ENCODE measurements around the gene ZNF391.
"Not testable (repeated sequence)": the region's sequence is repeated elsewhere in the genome, so short reads cannot be mapped to it uniquely, and the experiment has no call there.

Gene ZNF391

DNA sequence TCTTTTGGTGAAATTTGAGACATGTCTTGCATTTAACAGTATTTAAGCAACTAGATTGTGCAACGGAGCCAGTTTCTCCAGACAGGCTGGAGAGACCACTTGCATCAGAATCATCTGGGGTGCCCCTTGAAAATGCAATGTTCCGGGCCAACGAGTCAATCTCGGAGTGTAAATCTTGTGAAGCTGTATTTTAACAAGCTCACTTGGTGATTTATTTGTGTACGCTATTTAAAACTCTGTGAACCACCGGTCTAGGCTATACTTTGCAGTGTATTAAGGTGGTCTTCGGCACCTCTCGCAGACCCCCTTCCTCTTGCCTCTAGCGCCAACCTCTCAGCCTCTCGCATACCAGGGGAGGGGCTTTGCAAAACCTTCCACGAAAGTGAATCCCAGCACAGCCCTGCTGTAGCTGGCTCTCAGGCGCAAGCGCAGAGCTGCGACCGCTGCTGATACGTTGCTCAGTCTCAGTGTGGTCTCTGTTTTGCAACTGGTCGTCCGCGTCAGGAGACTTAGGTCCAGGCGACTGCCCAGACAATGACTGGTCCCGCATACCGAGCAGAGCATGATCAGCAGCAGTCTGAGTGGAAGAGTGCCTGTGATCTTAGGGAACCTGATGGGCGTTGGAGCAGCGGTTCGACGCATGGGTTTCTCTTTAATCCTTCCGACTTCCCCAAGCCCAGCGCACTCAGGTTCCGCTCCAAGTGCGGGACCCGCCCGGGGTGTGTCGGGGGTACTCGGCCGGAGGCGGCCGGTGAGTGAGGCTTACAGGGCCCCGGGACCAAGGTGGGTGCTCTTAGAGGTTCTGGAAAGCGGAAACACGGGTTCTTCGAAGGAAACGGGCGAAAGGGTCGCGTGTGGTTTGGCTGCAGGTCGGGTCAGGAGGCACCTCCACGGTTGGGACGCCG, at the start of gene ZNF391:
TSS of gene ZNF391 (plus strand) at position 467 of the 905 bp plus-strand sequence. CDS start 11,612 bp downstream, outside the sequence.
- peak; percentile 28 to 39 for DNase-seq (ENCODE audit: low read depth in 2 of 2)

DNA sequence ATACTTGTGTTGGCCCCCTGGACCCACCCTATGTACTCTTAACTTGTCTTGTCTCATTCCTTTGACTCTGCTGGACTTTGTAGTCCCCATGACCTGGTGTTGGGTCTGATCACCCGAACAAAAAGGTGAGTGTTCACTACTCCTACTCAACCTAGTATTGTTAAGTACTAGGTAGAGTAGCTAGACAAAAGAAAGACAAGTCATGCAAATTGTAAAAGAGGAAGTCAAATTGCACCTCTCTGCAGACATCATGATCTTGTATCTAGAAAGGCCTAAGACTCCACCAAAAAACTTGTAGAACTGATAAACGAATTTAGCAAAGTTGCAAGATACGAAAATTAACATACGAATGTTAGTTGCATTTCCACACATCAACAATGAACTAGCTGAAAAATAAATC, 35.7 kb upstream of the ZNF391 start:
- DNase-seq (ENCODE audit: low read depth in 2 of 2), result no peak

DNA sequence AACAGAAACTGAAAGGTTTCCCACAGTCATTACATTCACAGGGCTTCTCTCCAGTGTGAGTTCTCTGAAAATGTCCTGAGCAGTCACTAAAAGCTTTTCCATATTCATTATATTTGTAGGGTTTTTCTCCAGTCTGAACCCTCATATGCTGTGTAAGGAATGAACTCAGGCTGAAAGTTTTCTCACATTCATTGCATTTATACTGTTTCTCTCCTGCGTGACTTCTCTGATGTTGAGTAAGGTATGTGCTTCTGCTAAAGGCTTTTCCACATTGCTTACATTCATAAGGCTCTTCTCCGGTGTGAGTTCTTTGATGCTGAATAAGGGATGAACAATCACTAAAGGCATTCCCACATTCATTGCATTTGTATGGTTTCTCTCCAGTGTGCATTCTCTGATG, 29.8 kb upstream of the ZNF391 start:
- DNase-seq (ENCODE audit: low read depth in 2 of 2), result no peak

DNA sequence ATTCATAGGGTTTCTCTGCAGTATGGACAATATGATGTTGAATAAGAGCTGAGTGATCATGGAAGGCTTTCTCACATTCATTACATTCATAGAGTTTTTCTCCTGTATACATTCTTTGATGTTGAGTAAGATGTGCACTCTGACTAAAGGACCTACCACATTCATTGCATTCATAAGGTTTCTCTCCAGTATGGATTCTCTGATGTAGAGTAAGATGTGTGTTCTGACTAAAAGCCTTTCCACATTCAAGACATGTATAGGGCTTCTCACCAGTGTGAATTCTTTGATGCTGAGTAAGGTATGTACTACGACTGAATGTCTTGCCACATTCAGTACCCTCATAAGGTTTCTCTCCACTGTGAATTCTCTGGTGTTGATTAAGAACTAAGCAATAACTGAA, 29.3 kb upstream of the ZNF391 start:
- no peak for DNase-seq (ENCODE audit: low read depth in 2 of 2)

DNA sequence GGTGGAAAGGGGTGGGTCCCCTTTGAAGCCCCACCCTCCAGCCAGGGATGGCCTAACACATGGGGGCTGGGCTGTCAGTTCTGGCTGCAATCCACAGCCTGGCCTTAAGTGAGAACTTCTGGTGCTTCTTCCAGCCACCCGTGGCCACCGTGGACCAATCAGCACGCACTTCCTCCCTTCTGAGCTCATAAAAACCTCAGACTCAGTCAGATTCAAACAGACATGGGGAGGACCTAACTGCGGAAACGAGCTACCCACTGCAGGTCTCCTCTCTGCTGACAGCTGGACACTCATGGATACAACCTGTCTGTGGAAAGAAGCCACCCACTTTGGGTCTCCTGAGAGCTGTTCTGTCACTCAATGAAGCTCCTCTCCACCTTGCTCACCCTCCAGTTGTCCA, 20.4 kb upstream of the ZNF391 start:
- DNase-seq (ENCODE audit: low read depth in 2 of 2), result no peak

DNA sequence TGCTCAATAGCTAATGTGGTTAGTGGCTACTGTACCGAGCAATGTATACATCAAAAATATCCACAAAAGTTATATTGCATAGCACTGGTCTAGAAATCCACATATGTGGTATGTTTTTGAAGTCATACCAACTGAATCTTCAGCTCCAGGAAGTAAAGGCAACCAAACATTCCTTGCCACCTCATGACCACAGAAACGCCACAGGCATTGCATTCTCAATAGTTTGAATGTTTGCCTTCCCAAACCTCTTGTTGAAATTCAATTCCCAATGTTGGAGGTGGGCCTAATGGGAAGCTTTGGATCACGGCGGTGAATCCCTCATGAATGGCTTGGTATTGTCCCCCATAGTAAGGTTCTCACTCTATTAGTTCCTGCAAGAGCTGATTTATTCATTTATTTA, 18.2 kb upstream of the ZNF391 start:
- no peak for DNase-seq (ENCODE audit: low read depth in 2 of 2)

DNA sequence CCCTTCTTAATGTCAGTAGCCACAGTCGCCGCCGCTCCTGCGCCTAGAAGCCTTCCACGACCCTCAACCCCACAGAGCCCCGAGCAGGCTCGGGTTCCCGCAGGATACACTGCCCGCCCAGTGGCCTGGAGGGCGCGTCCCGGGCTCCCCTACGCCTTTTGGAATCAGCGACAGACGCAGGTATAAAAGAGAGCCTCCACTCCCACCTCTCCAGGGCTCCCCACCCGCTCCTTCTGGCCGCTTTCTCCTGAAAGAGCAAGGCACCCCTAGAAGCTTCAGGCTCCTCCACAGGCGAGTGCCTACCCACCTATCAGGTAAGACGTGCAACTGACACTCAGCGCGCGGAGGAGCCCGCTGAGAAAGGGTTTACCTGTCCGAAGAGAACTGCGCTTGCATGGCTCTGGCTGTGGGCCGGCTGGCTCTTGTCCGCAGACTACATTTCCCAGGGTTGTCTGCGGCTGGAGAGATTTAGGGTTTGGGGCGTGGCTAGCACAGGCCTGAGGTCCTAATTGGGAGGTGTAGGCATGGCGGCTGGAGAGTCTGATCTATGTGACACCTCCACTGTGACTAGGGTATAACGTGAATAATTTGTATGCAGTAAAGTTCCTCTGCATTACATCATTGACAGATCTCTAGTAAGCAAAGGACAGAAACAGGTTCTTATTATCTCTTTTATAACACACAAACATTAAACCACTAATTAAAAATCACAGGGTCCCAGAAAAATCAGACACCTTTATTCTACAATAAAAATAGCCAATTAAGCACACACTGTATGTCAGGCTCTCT, 13.5 kb upstream of the ZNF391 start:
- peak; percentile 14 to 44 for DNase-seq (ENCODE audit: low read depth in 2 of 2)

DNA sequence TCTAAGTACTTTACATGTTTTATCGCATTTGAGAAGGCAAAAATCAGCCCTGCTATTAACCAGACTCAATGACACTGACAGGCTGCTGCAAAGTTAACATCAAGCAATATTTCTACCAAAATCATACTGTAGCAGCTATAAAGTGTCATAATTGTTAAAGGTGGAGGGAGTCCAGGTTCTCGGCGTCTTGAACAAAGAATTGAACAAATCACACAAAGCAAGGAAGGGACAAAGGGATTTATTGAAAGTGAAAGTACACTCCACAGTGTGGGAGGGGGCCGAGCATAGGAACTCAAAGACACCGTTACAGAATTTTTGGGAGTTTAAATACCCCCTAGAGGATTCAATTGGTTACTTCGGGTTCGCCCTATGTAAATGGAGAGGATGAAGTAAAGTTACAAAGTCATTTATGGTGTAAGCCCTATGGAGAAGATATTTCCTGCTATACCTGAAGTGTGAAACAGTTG, 12.9 kb upstream of the ZNF391 start:
- DNase-seq (ENCODE audit: low read depth in 2 of 2), result no peak

DNA sequence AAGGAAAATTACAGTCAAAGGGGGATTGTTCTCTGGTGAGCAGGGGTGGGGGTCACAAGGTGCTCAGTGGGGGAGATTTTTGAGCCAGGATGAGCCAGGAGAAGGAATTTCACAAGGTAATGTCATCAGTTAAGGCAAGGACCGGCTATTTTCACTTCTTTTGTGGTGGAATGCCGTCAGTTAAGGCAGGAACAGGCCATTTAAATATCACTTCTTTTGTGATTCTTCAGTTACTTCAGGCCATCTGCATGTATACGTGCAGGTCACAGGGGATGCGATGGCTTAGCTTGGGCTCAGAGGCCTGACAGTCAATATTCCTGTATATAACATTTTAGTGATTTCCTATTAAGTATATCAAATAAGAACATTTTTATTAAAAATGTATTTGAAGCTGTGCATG, 10.2 kb upstream of the ZNF391 start:
- DNase-seq (ENCODE audit: low read depth in 2 of 2), result not testable (repeated sequence)

DNA sequence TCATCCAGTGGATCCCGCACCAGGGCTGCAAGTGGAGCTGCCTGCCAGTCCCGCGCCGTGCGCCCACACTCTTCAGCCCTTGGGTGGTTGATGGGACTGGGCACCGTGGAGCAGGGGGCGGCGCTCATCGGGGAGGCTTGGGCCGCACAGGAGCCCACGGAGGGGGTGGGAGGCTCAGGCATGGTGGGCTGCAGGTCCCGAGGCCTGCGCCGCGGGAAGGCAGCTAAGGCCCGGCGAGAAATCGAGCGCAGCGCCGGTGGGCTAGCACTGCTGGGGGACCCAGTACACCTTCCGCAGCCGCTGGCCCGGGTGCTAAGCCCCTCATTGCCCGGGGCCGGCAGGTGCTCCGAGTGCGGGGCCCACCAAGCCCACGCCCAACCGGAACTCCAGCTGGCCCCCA, 7.6 kb upstream of the ZNF391 start:
- not testable (repeated sequence) for DNase-seq (ENCODE audit: low read depth in 2 of 2)

DNA sequence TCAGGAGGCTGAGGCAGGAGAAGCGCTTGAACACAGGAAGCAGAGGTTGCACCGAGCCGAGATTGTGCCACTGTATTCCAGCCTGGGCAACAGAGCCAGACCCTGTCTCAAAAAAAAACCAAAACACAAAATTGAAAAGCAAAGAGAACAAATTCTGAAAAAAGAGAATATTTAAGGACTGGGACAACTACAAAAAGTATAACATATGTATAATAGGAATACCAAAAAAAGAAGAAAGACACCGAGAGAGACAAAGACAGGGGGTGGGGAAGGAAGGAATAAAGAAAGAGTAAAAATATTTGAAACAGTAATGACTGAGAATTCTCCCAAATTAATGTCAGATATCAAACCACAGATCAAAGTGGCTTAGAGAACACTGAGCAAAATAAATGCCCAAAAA, 5.5 kb upstream of the ZNF391 start:
- DNase-seq (ENCODE audit: low read depth in 2 of 2), result no peak

DNA sequence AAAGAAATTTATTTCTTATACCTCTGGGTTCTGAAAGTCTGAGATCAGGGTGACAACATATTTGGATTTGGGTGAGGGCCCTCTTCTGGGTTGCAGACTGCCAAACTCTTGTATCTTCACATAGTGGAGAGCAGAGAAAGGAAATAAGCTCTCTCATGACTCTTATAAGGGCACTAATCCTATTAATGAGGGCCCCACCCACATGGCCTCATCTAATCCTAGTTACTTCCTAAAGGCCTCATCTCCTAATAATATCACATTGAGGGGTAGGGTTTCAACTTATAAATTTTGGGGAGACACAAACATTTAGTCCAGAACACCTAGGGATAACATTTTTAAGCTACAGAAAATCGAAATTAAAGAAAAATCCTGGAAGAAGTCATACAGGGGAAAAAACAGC, 5.1 kb upstream of the ZNF391 start:
- DNase-seq (ENCODE audit: low read depth in 2 of 2), result no peak

DNA sequence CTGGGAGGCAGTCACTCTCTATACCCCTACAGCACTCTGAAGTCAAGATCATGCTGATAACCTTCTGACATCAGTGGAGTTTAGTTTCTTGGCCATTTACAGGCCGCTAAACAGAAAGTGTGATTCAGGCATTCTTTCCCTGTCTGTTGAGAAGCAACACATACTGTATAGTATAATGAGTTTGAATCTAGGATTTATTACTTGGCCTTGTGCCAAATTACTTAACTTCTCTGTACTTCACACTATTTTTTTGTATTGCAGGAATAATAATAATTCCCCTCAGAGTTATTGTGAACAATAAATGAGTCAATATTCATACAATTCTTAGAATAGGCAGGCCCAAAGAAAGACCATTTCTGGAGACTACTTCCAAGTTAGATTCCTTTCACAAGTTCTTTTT, 4.1 kb downstream of the ZNF391 start:
- no peak for DNase-seq (ENCODE audit: low read depth in 2 of 2)

DNA sequence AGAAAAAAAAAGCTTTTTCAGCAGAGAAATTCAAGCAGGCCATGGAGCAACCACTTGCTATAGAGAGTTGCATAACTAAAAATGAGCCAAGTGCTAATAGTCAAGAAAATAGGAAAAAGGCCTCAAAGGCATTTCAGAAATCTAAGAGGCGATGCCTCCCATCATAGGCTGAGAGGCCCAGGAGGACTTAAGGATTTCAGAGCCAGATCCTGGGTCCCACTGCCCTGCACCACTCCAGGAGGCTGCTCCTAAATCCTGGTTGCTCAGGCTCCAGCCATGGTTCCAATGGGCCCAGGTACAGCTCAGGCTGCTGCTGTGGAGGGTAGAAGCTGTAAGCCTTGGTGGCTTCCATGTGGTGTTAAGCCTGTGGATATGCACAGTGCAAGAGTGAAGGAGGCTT, 5.5 kb downstream of the ZNF391 start:
- DNase-seq (ENCODE audit: low read depth in 2 of 2), result no peak

DNA sequence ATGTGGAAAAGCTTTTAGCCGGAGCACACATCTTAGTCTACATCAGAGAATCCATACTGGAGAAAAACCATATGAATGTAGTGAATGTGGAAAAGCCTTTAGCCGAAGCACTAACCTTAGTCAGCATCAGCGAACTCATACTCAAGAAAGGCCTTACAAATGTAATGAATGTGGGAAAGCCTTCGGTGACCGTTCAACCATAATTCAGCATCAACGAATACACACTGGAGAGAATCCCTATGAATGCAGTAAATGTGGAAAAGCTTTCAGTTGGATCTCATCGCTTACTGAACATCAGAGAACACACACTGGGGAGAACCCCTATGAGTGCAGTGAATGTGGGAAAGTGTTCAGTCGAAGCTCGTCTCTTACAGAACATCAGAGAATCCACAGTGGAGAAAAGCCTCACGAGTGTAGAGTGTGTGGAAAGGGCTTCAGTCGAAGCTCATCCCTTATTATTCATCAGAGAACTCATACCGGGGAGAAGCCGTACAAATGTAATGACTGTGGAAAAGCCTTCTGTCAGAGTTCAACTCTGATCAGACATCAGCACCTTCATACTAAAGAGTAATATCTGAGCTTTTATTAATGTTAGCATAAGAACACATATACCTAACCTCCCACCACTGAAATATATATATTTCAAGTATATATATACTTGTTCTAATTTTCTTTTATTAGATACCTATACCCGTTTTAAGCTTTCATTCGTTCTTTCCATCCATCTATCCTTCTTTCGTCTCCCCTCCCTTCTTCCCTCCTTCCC, 12.5 kb downstream of the ZNF391 start:
- no peak for DNase-seq (ENCODE audit: low read depth in 2 of 2)

DNA sequence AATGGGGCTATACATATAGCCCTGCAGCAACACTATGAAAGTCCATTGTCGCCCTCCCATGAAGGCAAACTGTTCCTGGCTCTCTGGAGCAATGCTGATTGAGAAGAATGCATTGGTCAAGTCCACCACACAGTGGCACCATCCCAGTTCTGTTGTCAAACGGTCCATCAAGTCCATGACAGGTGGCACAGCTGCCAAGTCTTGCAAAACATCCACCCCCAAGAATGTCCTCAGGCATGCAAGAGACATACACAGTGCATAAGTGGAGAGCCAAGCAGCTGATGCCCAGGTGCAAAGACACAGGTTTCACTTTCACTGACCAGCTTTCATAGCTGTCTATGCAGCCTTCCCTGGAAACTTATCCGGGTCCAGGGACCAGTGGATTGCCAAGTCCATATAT, 17.5 kb downstream of the ZNF391 start:
- DNase-seq (ENCODE audit: low read depth in 2 of 2), result no peak

DNA sequence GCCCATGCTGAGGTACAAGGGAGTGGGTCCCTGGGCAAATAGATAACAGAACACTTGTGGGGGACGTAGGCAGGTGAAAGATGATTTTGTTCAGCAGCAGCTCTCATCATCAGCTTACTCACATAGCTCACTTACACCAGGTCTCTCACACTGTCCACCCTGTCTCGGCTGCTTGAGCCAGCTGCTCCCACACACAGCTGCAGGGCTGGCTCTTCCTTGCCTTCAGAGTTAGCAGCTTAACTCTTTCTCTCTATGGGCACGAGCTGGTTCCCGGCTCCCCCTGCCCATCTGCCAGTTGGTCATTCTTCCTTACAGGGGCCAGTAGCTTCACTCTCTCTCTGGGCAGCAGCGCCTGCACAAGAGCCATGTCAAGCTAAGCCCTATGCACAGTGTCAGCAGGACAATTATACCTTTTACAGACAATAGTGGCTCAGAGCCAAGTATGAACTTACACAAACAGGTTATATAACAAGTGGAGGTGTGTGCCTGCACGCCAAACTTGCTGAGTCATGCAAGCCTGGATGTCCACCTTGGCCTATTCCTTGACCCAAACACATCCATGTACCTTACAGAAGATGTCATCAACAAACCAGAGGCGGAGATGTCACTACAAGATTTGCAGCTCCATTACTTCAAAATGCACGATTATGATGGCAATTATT, 18.7 kb downstream of the ZNF391 start:
- no peak for DNase-seq (ENCODE audit: low read depth in 2 of 2)

DNA sequence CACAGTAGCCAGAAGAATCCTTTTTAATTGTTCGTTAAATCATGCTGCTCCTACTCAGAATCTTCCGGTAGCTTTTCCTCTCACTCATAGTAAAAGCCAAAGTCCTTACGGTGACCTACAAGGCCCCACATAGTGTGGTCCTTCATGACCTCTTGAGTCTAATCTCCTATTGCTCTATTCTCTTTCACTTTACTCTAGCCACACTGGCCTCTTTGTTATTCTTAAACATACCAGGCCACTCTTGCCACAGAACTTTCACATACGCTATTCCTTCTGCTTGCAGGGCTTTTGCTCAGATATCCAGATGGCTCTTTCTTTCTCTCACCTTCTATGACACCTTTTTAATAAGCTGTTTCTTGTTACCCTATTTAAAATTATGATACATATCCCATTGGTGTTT, 25.7 kb downstream of the ZNF391 start:
- DNase-seq (ENCODE audit: low read depth in 2 of 2), result no peak

DNA sequence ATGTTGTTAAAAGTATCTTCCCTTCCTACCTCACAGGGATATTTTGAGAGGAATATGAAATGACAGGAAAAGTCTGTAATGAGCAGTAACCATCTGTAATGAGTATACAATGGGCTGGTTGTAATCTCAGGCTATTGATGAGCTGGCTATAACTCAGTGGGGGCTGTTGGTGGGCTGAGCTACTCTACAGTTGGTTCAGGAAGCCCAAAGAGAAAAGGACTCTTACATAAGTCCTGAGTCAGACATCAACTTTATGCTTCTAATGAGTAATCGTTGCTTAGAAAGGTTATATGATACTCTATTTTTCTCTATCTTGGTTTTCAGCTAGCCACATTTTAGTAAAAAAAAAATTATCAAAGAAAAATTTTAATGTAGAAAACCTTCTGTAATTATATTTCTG, 26.4 kb downstream of the ZNF391 start:
- no peak for DNase-seq (ENCODE audit: low read depth in 2 of 2)

DNA sequence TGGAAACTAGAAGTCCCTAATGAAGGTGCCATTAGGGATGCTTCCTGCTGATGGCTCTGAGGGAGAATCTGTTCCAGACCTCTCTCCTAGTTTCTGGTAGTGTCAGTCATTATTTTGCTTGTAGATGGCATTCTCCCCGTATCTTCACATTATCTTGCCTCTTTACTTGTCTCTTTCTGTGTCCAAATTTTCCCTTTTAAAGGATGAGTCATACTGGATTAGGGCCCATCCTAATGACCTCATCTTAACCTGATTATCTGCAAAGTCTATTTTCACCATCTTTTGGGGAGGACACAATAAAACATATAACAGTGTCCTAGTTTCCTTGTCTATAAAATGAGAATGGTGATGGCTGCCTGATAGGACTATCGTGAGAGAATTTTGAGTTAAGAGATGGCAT, 27.3 kb downstream of the ZNF391 start:
- no peak for DNase-seq (ENCODE audit: low read depth in 2 of 2)

DNA sequence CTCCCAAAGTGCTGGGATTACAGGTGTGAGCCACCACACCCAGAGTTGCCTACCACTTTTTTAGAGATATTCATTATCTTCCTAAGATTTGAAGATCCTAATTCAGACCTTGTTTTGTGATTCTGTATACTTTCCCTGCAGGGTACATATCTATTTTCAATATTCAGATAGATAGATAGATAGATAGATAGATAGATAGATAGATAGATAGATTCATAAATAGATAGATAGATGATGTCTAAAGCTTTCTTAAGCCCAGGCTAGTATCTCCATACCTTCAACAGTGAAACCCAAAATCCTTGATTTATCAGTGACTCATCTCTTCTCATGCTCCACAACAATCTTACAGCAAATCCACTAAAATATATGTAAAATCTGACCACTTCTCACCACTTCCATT, 30.8 kb downstream of the ZNF391 start:
- no peak for DNase-seq (ENCODE audit: low read depth in 2 of 2)
